Measurements from ENCODE around the gene LONRF2. TPM values are rescaled to one million over a fixed set of nuclear protein-coding genes. Genes with fewer than 3 reads are reported as not detected.
"Not testable (repeated sequence)": the region's sequence is repeated elsewhere in the genome, so short reads cannot be mapped to it uniquely, and the experiment has no call there.

Gene LONRF2
- total RNA-seq = under 1 TPM; 0.06 to 0.08 TPM
- polyA plus RNA-seq (2013, experiment 1 of 2) = 0.04 TPM
- polyA plus RNA-seq (2013, experiment 2 of 2) = 0.26 TPM
- 0 to 2.9 (median 0.67) reads per million in 172 experiments for total RNA-seq

DNA sequence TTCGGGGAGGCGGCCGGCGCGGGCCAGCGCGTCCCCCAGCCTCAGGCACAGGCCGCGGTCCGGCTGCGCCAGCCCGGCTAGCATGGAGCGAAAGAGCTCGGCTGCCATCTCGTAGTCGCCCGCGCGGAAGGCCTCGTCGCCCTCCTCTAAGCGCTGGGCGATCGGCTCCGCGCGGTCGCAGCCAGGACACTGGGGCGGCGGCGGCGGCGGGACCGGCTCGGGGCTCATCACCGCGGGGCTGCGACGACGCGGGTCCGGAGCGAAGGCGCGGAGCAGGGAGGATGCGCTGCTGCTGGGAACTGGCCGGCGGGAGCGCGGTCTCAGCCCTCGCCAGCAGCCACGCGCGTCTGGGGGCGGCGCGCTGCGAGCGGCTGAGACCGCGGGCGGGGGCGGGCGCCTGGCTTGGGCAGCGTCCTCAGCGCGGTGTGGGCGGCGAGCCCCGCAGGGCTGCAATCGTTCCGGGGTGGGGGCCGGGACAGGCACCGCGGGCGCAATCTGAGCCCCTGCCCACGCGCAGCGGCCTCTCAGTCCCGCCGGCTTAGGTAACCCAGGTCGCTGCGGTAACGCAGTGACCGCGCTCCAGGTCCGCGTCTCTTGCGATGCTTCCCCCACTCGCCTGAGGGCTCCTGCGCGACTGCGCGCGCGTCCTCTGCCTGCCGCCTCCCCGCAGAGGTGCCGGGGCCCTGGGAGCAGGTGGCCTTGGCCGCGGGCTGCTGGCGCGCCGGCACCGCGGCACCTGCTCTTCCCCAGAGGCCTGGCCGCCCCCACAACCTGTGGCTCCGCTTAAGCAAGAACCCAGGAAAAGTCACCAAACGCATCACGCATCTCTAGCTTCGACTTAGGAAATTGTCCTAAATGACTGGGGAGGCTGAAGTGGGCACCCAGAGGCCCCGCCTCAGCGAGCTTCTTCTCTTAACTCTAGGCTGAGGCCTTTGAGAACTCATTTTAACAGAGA, at the start of gene LONRF2:
Gene LONRF2, minus strand, starts transcription at position 636 of the 955 bp plus-strand sequence. Its CDS starts 408 bp downstream, at position 228.
- Mint-ChIP-seq H3K27me3 (peaks cover 66% of the 10 kb centered on the region), H3K27ac (no peak within 1 kb of the TSS), H3K36me3 (ENCODE audit: low read depth) (no peaks in the 10 kb centered on the region), H3K4me1 (ENCODE audit: low read depth) (no peaks in the 10 kb centered on the region), H3K4me3 (no peak within 1 kb of the TSS), H3K9me3 (peaks cover 7% of the 10 kb centered on the region)
- peaks cover 4 to 15% of the 10 kb centered on the region in 2 experiments for H3K9me3 ChIP-seq (ENCODE audit: control insufficient read depth in 1 of 2, insufficient read depth in 1 of 2, low read length in 2 of 2)
- H3K27me3 ChIP-seq (ENCODE audit: control insufficient read depth in 1 of 2, insufficient read depth in 2 of 2, low read length in 2 of 2) = peaks cover 22 to 66% of the 10 kb centered on the region in 2 experiments
- TF ChIP-seq, protein P1, sequence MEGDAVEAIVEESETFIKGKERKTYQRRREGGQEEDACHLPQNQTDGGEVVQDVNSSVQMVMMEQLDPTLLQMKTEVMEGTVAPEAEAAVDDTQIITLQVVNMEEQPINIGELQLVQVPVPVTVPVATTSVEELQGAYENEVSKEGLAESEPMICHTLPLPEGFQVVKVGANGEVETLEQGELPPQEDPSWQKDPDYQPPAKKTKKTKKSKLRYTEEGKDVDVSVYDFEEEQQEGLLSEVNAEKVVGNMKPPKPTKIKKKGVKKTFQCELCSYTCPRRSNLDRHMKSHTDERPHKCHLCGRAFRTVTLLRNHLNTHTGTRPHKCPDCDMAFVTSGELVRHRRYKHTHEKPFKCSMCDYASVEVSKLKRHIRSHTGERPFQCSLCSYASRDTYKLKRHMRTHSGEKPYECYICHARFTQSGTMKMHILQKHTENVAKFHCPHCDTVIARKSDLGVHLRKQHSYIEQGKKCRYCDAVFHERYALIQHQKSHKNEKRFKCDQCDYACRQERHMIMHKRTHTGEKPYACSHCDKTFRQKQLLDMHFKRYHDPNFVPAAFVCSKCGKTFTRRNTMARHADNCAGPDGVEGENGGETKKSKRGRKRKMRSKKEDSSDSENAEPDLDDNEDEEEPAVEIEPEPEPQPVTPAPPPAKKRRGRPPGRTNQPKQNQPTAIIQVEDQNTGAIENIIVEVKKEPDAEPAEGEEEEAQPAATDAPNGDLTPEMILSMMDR (IDR thresholded peaks at IDR 0.05) = no peak
- H3K4me1 ChIP-seq (ENCODE audit: insufficient read depth, low read length) = no peaks in the 10 kb centered on the region
- intact Hi-C loops (cut with DNase I, micrococcal nuclease) = no loop called here
- ATAC-seq (ENCODE audit: poor library complexity) = no peak
- no peaks in the 10 kb centered on the region for H3K36me3 ChIP-seq (ENCODE audit: insufficient read depth, low read length)
- ChIA-PET POLR2A (no interaction called here), CTCF (no interaction called here)
- peak in 2 of 14 experiments; percentile 5 to 16 for DNase-seq
- no peak within 1 kb of the TSS for H3K4me3 ChIP-seq (ENCODE audit: low read length)
- H3K27ac ChIP-seq (ENCODE audit: low read depth in 1 of 2, low read length in 2 of 2) = no peak within 1 kb of the TSS

DNA sequence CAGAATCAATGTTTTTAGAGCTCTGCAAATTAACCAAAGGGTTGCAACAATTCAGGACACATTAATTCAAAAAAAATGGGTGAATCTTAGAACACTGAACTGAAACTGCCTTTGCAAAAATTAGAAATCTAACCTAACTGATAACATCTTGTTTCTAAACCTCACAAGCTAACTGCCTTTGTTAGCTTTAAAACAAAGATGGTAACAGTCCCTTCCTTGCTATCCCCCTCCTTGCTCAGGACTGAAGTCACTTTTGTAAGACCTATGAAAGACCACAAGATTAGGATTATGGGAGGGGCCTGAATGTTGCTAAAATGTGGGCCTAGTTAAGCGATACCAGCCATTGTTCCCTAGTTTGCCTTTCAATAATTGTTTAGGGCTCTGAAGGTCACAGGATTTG, 44.9 kb upstream of the LONRF2 start:
- DNase-seq (no peak), ATAC-seq (ENCODE audit: poor library complexity) (no peak)
- H3K4me1 Mint-ChIP-seq (ENCODE audit: low read depth) = no peaks in the 10 kb centered on the region
- intact Hi-C loops (cut with DNase I, micrococcal nuclease) = no loop called here
- peaks cover 13% of the 10 kb centered on the region for H3K9me3 Mint-ChIP-seq
- Histone ChIP-seq H3K4me3 (ENCODE audit: low read length) (no peak overlapping the region), H3K27ac (ENCODE audit: low read depth in 1 of 2, low read length in 2 of 2) (no peak overlapping the region), H3K4me1 (ENCODE audit: insufficient read depth, low read length) (no peaks in the 10 kb centered on the region), H3K9me3 (ENCODE audit: control insufficient read depth in 1 of 2, insufficient read depth in 1 of 2, low read length in 2 of 2) (peaks cover 6 to 30% of the 10 kb centered on the region in 2 experiments), H3K27me3 (ENCODE audit: control insufficient read depth in 1 of 2, insufficient read depth in 2 of 2, low read length in 2 of 2) (peaks cover 0 to 10% of the 10 kb centered on the region in 2 experiments), H3K36me3 (ENCODE audit: insufficient read depth, low read length) (no peaks in the 10 kb centered on the region)
- CTCF ChIA-PET = no interaction called here
- H3K36me3 Mint-ChIP-seq (ENCODE audit: low read depth) = no peaks in the 10 kb centered on the region
- POLR2A ChIA-PET = no interaction called here
- TF ChIP-seq, protein P1 (IDR thresholded peaks at IDR 0.05) = no peak
- peaks cover 17% of the 10 kb centered on the region for H3K27me3 Mint-ChIP-seq
- no peak overlapping the region for H3K4me3 Mint-ChIP-seq
- H3K27ac Mint-ChIP-seq = no peak overlapping the region

DNA sequence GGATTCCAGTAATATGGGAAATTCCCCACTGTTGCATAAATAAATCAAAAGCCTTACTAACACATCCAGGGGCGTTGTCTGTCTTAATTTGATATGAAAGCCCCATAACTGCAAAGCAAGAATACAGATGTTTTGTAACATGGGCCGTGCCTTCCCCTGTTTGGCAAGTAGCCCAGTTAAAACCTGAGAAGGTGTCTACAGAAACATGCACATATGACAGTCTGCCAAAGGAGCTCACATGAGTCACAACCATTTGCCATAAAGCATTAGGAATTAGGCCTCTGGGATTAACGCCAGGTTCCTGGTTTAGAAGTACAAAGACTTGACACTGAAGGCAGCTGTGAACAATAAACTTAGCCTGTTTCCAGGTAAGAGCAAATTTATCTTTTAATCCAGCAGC, 43.1 kb upstream of the LONRF2 start:
- CTCF ChIA-PET = no interaction called here
- H3K4me3 Mint-ChIP-seq = no peak overlapping the region
- ATAC-seq (ENCODE audit: poor library complexity) = no peak

DNA sequence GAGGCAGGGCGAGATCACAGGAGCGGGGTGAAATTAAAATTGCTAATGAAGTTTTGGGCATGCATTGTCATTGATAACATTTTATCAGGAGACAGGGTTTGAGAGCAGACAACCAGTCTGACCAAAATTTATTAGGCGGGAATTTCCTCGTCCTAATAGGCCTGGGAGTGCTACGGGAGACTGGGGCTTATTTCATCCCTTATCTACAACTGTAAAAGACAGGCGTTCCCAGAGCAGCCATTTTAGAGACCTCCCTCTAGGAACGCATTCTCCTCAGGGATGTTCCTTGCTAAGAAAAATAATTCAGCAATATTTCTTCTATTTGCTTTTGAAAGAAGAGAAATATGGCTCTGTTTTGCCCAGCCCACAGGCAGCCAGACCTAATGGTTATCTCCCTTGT, 40.0 kb upstream of the LONRF2 start:
- H3K4me1 ChIP-seq (ENCODE audit: insufficient read depth, low read length); H3K4me3 ChIP-seq (ENCODE audit: low read length); H3K27ac ChIP-seq (ENCODE audit: low read depth in 1 of 2, low read length in 2 of 2); intact Hi-C loops (cut with DNase I, micrococcal nuclease); H3K9me3 Mint-ChIP-seq; POLR2A ChIA-PET; CTCF ChIA-PET; H3K4me3 Mint-ChIP-seq; H3K36me3 ChIP-seq (ENCODE audit: insufficient read depth, low read length); H3K4me1 Mint-ChIP-seq (ENCODE audit: low read depth); H3K27me3 ChIP-seq (ENCODE audit: control insufficient read depth in 1 of 2, insufficient read depth in 2 of 2, low read length in 2 of 2); ATAC-seq (ENCODE audit: poor library complexity); H3K9me3 ChIP-seq (ENCODE audit: control insufficient read depth in 1 of 2, insufficient read depth in 1 of 2, low read length in 2 of 2); H3K27ac Mint-ChIP-seq; DNase-seq; H3K36me3 Mint-ChIP-seq (ENCODE audit: low read depth): not testable (repeated sequence)
- H3K27me3 Mint-ChIP-seq = peaks cover 10% of the 10 kb centered on the region

More for the DNA sequence above, 43.1 kb upstream of the LONRF2 start:
- Mint-ChIP-seq H3K27me3 (peaks cover 12% of the 10 kb centered on the region), H3K27ac (no peak overlapping the region), H3K9me3 (peaks cover 7% of the 10 kb centered on the region), H3K36me3 (ENCODE audit: low read depth) (no peaks in the 10 kb centered on the region), H3K4me1 (ENCODE audit: low read depth) (no peaks in the 10 kb centered on the region)
- TF ChIP-seq, protein P1 (IDR thresholded peaks at IDR 0.05) = no peak
- Histone ChIP-seq H3K9me3 (ENCODE audit: control insufficient read depth in 1 of 2, insufficient read depth in 1 of 2, low read length in 2 of 2) (peaks cover 7 to 20% of the 10 kb centered on the region in 2 experiments), H3K27ac (ENCODE audit: low read depth in 1 of 2, low read length in 2 of 2) (no peak overlapping the region), H3K27me3 (ENCODE audit: control insufficient read depth in 1 of 2, insufficient read depth in 2 of 2, low read length in 2 of 2) (peaks cover 0 to 6% of the 10 kb centered on the region in 2 experiments), H3K4me3 (ENCODE audit: low read length) (no peak overlapping the region), H3K4me1 (ENCODE audit: insufficient read depth, low read length) (no peaks in the 10 kb centered on the region), H3K36me3 (ENCODE audit: insufficient read depth, low read length) (no peaks in the 10 kb centered on the region)
- intact Hi-C loops (cut with DNase I, micrococcal nuclease) = no loop called here
- DNase-seq = no peak
- POLR2A ChIA-PET = no interaction called here

Data from CD4-positive, alpha-beta T cell (primary cell).